Neural cell (in vitro differentiated cells): ENCODE results near the gene NR5A2. TPM values are rescaled to one million over a fixed set of nuclear protein-coding genes. Genes with fewer than 3 reads are reported as not detected.

Experiments used
- H2AFZ ChIP-seq: fragments of 200-600, 300-800 bp; sonication (generic), shearing (Covaris generic); 2 replicates; pipeline ENCODE4 v1.6.0; 2014; ENCODE audit warnings: low read depth, mild to moderate bottlenecking, antibody characterized with exemption, low read length, moderate library complexity
- H3F3A ChIP-seq: fragments of 200-600 bp; shearing (Covaris generic); 2 replicates; pipeline ENCODE4 v1.6.1; 2016; ENCODE audit warnings: mild to moderate bottlenecking, moderate library complexity, mixed read lengths, antibody characterized with exemption, low read length; ENCODE audit not compliant: insufficient read depth, poor library complexity, severe bottlenecking
- H3K27ac ChIP-seq: fragments of 200-600, 300-800 bp; sonication (generic), shearing (Covaris generic); 2 replicates; pipeline ENCODE4 v1.5.1; 2014; ENCODE audit warnings: mild to moderate bottlenecking, low read length, moderate library complexity
- H3K27me3 ChIP-seq: fragments of 300-800, 200-600 bp; sonication (generic), shearing (Covaris generic); 2 replicates; pipeline ENCODE4 v1.6.0; 2014; ENCODE audit warnings: mild to moderate bottlenecking, low read depth, low read length, moderate library complexity; ENCODE audit not compliant: insufficient read depth
- H3K36me3 ChIP-seq: fragments of 300-800, 200-600 bp; sonication (generic), shearing (Covaris generic); 2 replicates; pipeline ENCODE4 v1.5.1; 2014; ENCODE audit warnings: mild to moderate bottlenecking, antibody characterized with exemption, low read length, moderate library complexity; ENCODE audit not compliant: insufficient read depth
- H3K4me2 ChIP-seq: fragments of 300-800, 200-600 bp; sonication (generic), shearing (Covaris generic); 2 replicates; pipeline ENCODE4 v1.6.0; 2014; ENCODE audit warnings: mild to moderate bottlenecking, low read length
- H3K4me3 ChIP-seq: fragments of 300-800, 200-600 bp; sonication (generic), shearing (Covaris generic); 2 replicates; pipeline ENCODE4 v1.5.1; 2014; ENCODE audit warnings: mild to moderate bottlenecking, low read length, moderate library complexity
- H3K79me2 ChIP-seq: fragments of 200-600 bp; shearing (Covaris generic); replicated peaks from 2 replicates; pipeline ENCODE4 v1.6.0; 2014; ENCODE audit warnings: mild to moderate bottlenecking, low read length, moderate library complexity; ENCODE audit not compliant: insufficient read depth
- H3K9ac ChIP-seq: fragments of 300-800, 200-600 bp; sonication (generic), shearing (Covaris generic); 2 replicates; pipeline ENCODE4 v1.6.1; 2016; ENCODE audit warnings: mild to moderate bottlenecking, low read length, mixed read lengths
- H3K9me2 ChIP-seq: fragments of 200-600 bp; shearing (Covaris generic); 2 replicates; pipeline ENCODE4 v1.6.1; 2016; ENCODE audit warnings: mild to moderate bottlenecking, low read length, mixed read lengths; ENCODE audit not compliant: insufficient read depth
- H3K9me3 ChIP-seq: fragments of 200-600, 300-800 bp; sonication (generic), shearing (Covaris generic); 2 replicates; pipeline ENCODE4 v1.6.1; 2016; ENCODE audit warnings: mild to moderate bottlenecking, mixed run types, low read length, moderate library complexity, mixed read lengths
- H4K20me1 ChIP-seq: fragments of 200-600 bp; shearing (Covaris generic); 2 replicates; pipeline ENCODE4 v1.6.1; 2016; ENCODE audit warnings: mild to moderate bottlenecking, mixed run types; ENCODE audit not compliant: insufficient read depth
- EP300 ChIP-seq: fragments of 450-650 bp; conservative IDR thresholded peaks from 2 replicates; pipeline ENCODE4 v1.6.1; 2014; ENCODE audit warnings: antibody characterized with exemption, mild to moderate bottlenecking, moderate library complexity; ENCODE audit not compliant: poor library complexity, severe bottlenecking
- EZH2 ChIP-seq: fragments of 200-600, 300-800 bp; shearing (Covaris generic), sonication (generic); IDR thresholded peaks from 2 replicates; pipeline ENCODE4 v1.6.1; 2014; ENCODE audit warnings: antibody characterized with exemption, low read length, borderline replicate concordance, mild to moderate bottlenecking; ENCODE audit not compliant: insufficient read depth, poor library complexity, severe bottlenecking
- MXI1 ChIP-seq: fragments of 450-650 bp; conservative IDR thresholded peaks from 2 replicates; pipeline ENCODE4 v1.6.1; 2014; ENCODE audit warnings: antibody characterized with exemption, mild to moderate bottlenecking; ENCODE audit not compliant: poor library complexity, severe bottlenecking
- POLR2AphosphoS5 ChIP-seq: IDR thresholded peaks from 2 replicates; pipeline ENCODE4 v1.6.1; 2012
- RAD21 ChIP-seq: fragments of 450-650 bp; conservative IDR thresholded peaks from 2 replicates; pipeline ENCODE4 v1.6.1; 2014; ENCODE audit warnings: antibody characterized with exemption, mild to moderate bottlenecking, moderate library complexity
- SMC3 ChIP-seq: fragments of 450-650 bp; conservative IDR thresholded peaks from 2 replicates; pipeline ENCODE4 v1.6.1; 2014; ENCODE audit warnings: antibody characterized with exemption, mild to moderate bottlenecking, moderate library complexity; ENCODE audit not compliant: poor library complexity
- TAF1 ChIP-seq: IDR thresholded peaks from 2 replicates; pipeline ENCODE4 v1.6.1; 2012; ENCODE audit warnings: low read depth
- polyA plus RNA-seq: library from polyadenylated mRNA; depleted of rRNA; stranded (reverse); fragments of >200 nt; gene quantifications from 2 replicates; pipeline ENCODE4 v1.2.3, GENCODE V29; 2014
- TF ChIP-seq, protein P1 (sequence below): IDR thresholded peaks from 2 replicates; pipeline ENCODE4 v1.6.1; 2012; ENCODE audit warnings: borderline replicate concordance
- TF ChIP-seq, protein P2 (sequence below): fragments of 450-650 bp; IDR thresholded peaks from 2 replicates; pipeline ENCODE4 v1.5.1; 2014; ENCODE audit warnings: antibody characterized with exemption, mild to moderate bottlenecking, moderate library complexity; ENCODE audit not compliant: poor library complexity, severe bottlenecking

The NR5A2 gene
- polyA plus RNA-seq, 1 donor from 2014 or later, result not detected

DNA sequence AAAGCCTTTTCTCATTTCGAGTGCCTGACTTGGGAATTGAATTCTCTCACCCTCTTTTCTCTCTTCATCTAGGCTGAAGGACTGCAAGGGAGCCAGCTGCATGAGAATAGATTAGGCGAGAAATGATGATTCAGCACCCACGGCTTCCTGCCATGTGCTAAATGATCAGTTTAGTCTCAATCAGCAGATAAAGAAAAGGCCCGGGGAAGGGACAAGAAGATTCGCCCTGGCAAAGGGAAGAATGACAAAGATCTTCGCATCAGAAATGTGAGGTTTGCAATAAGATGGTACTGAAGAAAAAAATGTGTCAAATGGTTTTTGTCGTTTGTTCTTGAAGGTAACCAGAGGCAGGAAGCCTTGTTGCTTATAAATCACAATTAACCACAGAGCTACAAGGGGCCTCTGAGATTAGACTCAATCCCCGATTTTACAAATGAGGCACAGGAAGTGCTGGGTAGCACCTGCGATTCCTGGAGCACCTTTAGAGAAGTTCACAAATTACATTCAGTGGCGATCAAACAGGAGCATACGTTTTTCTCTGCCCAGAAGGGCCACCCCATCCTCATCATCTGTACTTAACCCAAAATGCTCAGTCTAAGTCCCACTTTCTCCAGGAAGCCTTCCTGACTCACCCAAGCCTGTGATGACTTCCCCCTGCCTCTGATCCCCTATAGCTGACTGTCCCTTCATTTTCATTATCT lies 198.9 kb downstream of the NR5A2 start:
- Histone ChIP-seq H3K4me2 (no peak overlapping the region), H3K4me3 (no peak overlapping the region), H3K9ac (no peak overlapping the region), H3K9me2 (no peaks in the 10 kb centered on the region), H3K27ac (no peak overlapping the region), H3K79me2 (no peaks in the 10 kb centered on the region), H3K36me3 (no peaks in the 10 kb centered on the region), H3F3A (no peaks in the 10 kb centered on the region), H3K27me3 (no peaks in the 10 kb centered on the region), H4K20me1 (no peaks in the 10 kb centered on the region), H3K9me3 (no peaks in the 10 kb centered on the region), H2AFZ (no peak overlapping the region)
- TF ChIP-seq POLR2AphosphoS5, result no peak
- TF ChIP-seq, protein P1, sequence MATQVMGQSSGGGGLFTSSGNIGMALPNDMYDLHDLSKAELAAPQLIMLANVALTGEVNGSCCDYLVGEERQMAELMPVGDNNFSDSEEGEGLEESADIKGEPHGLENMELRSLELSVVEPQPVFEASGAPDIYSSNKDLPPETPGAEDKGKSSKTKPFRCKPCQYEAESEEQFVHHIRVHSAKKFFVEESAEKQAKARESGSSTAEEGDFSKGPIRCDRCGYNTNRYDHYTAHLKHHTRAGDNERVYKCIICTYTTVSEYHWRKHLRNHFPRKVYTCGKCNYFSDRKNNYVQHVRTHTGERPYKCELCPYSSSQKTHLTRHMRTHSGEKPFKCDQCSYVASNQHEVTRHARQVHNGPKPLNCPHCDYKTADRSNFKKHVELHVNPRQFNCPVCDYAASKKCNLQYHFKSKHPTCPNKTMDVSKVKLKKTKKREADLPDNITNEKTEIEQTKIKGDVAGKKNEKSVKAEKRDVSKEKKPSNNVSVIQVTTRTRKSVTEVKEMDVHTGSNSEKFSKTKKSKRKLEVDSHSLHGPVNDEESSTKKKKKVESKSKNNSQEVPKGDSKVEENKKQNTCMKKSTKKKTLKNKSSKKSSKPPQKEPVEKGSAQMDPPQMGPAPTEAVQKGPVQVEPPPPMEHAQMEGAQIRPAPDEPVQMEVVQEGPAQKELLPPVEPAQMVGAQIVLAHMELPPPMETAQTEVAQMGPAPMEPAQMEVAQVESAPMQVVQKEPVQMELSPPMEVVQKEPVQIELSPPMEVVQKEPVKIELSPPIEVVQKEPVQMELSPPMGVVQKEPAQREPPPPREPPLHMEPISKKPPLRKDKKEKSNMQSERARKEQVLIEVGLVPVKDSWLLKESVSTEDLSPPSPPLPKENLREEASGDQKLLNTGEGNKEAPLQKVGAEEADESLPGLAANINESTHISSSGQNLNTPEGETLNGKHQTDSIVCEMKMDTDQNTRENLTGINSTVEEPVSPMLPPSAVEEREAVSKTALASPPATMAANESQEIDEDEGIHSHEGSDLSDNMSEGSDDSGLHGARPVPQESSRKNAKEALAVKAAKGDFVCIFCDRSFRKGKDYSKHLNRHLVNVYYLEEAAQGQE, result no peak
- TF ChIP-seq, protein P2, sequence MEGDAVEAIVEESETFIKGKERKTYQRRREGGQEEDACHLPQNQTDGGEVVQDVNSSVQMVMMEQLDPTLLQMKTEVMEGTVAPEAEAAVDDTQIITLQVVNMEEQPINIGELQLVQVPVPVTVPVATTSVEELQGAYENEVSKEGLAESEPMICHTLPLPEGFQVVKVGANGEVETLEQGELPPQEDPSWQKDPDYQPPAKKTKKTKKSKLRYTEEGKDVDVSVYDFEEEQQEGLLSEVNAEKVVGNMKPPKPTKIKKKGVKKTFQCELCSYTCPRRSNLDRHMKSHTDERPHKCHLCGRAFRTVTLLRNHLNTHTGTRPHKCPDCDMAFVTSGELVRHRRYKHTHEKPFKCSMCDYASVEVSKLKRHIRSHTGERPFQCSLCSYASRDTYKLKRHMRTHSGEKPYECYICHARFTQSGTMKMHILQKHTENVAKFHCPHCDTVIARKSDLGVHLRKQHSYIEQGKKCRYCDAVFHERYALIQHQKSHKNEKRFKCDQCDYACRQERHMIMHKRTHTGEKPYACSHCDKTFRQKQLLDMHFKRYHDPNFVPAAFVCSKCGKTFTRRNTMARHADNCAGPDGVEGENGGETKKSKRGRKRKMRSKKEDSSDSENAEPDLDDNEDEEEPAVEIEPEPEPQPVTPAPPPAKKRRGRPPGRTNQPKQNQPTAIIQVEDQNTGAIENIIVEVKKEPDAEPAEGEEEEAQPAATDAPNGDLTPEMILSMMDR, result no peak
- no peak for TF ChIP-seq EZH2
- TF ChIP-seq SMC3, result no peak
- TF ChIP-seq MXI1, result no peak
- TF ChIP-seq TAF1, result no peak
- no peak for TF ChIP-seq EP300
- no peak for TF ChIP-seq RAD21

DNA sequence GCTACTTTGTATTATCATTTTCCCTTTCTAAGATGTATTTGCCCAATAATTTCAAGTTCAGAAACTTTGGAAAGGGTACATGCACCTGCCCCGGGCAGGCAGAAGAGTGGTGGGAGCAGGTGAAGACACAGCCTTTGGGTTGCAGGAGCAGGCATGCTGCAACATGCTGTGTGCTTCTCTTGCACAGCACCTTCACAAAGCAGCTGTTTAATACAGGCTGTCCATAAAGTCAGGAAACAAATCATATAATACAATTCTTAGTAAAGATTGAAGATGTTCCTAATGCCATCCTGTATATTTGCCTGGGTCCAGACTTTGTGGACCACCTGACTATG lies 199.4 kb downstream of the NR5A2 start:
- no peak overlapping the region for H3K4me2 ChIP-seq
- H3K9me2 ChIP-seq, result no peaks in the 10 kb centered on the region
- H3K4me3 ChIP-seq, result no peak overlapping the region
- TF ChIP-seq EZH2 (no peak), TAF1 (no peak), RAD21 (no peak)
- TF ChIP-seq, protein P1, result no peak
- TF ChIP-seq, protein P2, result no peak
- no peaks in the 10 kb centered on the region for H4K20me1 ChIP-seq
- H3K9ac ChIP-seq, result no peak overlapping the region
- H3K36me3 ChIP-seq, result no peaks in the 10 kb centered on the region
- H3K27me3 ChIP-seq, result no peaks in the 10 kb centered on the region
- no peaks in the 10 kb centered on the region for H3K79me2 ChIP-seq
- no peaks in the 10 kb centered on the region for H3K9me3 ChIP-seq
- no peak overlapping the region for H2AFZ ChIP-seq
- H3K27ac ChIP-seq, result no peak overlapping the region
- H3F3A ChIP-seq, result no peaks in the 10 kb centered on the region
